GM12891 (cell line): ENCODE measurements around the gene PTPRCAP.

Experiments used
- DNase-seq: peaks from one replicate; pipeline ENCODE4 v3.0.0; 2011; ENCODE audit warnings: low spot score; ENCODE audit not compliant: insufficient read length
- FAIRE-seq: peaks from 2 replicates; lab custom pipeline; 2011; peaks lifted over from hg19 to GRCh38; lab: Jason Lieb, UNC
- PAX5 ChIP-seq: IDR thresholded peaks from 2 replicates; pipeline ENCODE4 v1.6.1; 2011; ENCODE audit warnings: low read length, moderate library complexity, mild to moderate bottlenecking; ENCODE audit not compliant: insufficient read depth, severe bottlenecking
- POLR2A ChIP-seq: IDR thresholded peaks from 2 replicates; pipeline ENCODE4 v1.6.1; 2011; ENCODE audit warnings: low read depth, low read length, control low read depth
- POLR2AphosphoS5 ChIP-seq: IDR thresholded peaks from 2 replicates; pipeline ENCODE4 v1.6.1; 2011; ENCODE audit warnings: low read depth, low read length, control low read depth
- POU2F2 ChIP-seq: IDR thresholded peaks from 2 replicates; pipeline ENCODE4 v1.6.1; 2011; ENCODE audit warnings: low read depth, mild to moderate bottlenecking, control low read depth, low read length, moderate library complexity
- SPI1 ChIP-seq: IDR thresholded peaks from 2 replicates; pipeline ENCODE4 v1.6.1; 2011; ENCODE audit warnings: low read depth, low read length, control low read depth
- TAF1 ChIP-seq: IDR thresholded peaks from 2 replicates; pipeline ENCODE4 v1.6.1; 2011; ENCODE audit warnings: low read depth, low read length, control low read depth

PTPRCAP gene

DNA sequence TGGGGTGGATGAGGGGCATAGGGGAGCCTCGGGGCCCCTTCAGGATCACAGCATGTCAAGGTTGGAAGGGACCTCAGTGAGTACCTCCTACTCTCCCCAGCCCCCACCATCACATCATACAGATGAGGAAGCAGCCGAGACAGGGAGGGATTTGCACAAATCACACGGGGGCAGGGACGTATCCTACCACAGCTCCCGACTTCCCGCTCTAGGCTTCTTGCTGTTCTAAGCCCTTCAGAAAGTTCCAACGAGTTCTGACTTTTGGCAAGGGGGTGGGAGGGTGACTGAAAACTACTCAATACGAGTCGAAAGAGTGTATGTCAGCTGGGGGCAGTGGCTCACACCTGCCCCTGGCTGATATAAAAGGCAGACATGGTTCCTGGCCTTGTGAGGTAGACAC is 50.4 kb downstream of the PTPRCAP start:
- DNase-seq (no peak), FAIRE-seq (no peak)
- TF ChIP-seq SPI1: no peak
- TF ChIP-seq TAF1: no peak
- no peak for TF ChIP-seq PAX5
- TF ChIP-seq POLR2AphosphoS5: no peak
- TF ChIP-seq POU2F2: no peak
- TF ChIP-seq POLR2A: no peak
